ENCODE data around the gene APBA1.
A peak's percentile ranks its signal among the peaks of the same experiment; 100 is the strongest.
"Not testable (repeated sequence)": the region's sequence is repeated elsewhere in the genome, so short reads cannot be mapped to it uniquely, and the experiment has no call there.

APBA1 gene

GRCh38 chr9:69442486-69442885 is 229.7 kb downstream of the APBA1 start:
- DNase-seq (ENCODE audit: low spot score): no peak

- DNase-seq (ENCODE audit: low spot score): not testable (repeated sequence)
Observed at GRCh38 chr9:69440254-69440955, 231.8 kb downstream of the APBA1 start.

GRCh38 chr9:69439654-69440053 is 232.5 kb downstream of the APBA1 start:
- DNase-seq (ENCODE audit: low spot score): not testable (repeated sequence)

GRCh38 chr9:69433968-69434367 is 238.2 kb downstream of the APBA1 start:
- no peak for DNase-seq (ENCODE audit: low spot score)

GRCh38 chr9:69433392-69433791 is 238.8 kb downstream of the APBA1 start:
- DNase-seq (ENCODE audit: low spot score): no peak

- DNase-seq (ENCODE audit: low spot score): no peak
Observed at GRCh38 chr9:69432623-69433022, 239.5 kb downstream of the APBA1 start.

- DNase-seq (ENCODE audit: low spot score): no peak
Observed at GRCh38 chr9:69431777-69432176, 240.4 kb downstream of the APBA1 start.

- no peak for DNase-seq (ENCODE audit: low spot score)
Observed at GRCh38 chr9:69431203-69431602, 241.0 kb downstream of the APBA1 start.

GRCh38 chr9:69430206-69430605 is 242.0 kb downstream of the APBA1 start:
- no peak for DNase-seq (ENCODE audit: low spot score)

GRCh38 chr9:69429281-69429680 is 242.9 kb downstream of the APBA1 start:
- DNase-seq (ENCODE audit: low spot score): no peak

GRCh38 chr9:69428017-69428785 is 244.0 kb downstream of the APBA1 start:
- DNase-seq (ENCODE audit: low spot score): no peak

GRCh38 chr9:69427286-69427685 is 244.9 kb downstream of the APBA1 start:
- no peak for DNase-seq (ENCODE audit: low spot score)

- DNase-seq (ENCODE audit: low spot score): no peak
Observed at GRCh38 chr9:69425136-69425801, 246.9 kb downstream of the APBA1 start.

GRCh38 chr9:69421908-69422801 is 250.0 kb downstream of the APBA1 start:
- peak; percentile 58 for DNase-seq (ENCODE audit: low spot score)

- DNase-seq (ENCODE audit: low spot score): no peak
Observed at GRCh38 chr9:69420611-69421270, 251.4 kb downstream of the APBA1 start.

- no peak for DNase-seq (ENCODE audit: low spot score)
Observed at GRCh38 chr9:69412741-69413150, 259.4 kb downstream of the APBA1 start.

- DNase-seq (ENCODE audit: low spot score): no peak
Observed at GRCh38 chr9:69411931-69412740, 260.0 kb downstream of the APBA1 start.

GRCh38 chr9:69411246-69411645 is 260.9 kb downstream of the APBA1 start:
- no peak for DNase-seq (ENCODE audit: low spot score)

GRCh38 chr9:69409936-69410335 is 262.2 kb downstream of the APBA1 start:
- not testable (repeated sequence) for DNase-seq (ENCODE audit: low spot score)

- no peak for DNase-seq (ENCODE audit: low spot score)
Observed at GRCh38 chr9:69400470-69400869, 271.7 kb downstream of the APBA1 start.

Data from activated CD4-positive, alpha-beta T cell treated with anti-CD3 and anti-CD28 coated beads, Interleukin-2, Interleukin-4, amounts not matched to agents 100 ng/mL and 50 ng/mL, durations not matched to agents 16 hours and 8 hours (primary cell).